Measurements from ENCODE around the gene MIA3. TPM values are rescaled to one million over a fixed set of nuclear protein-coding genes. Genes with fewer than 3 reads are reported as not detected.
A peak's percentile ranks its signal among the peaks of the same experiment; 100 is the strongest.

The MIA3 gene
- total RNA-seq, 3 donors from 2014 or later: 33.4 to 39.1 (median 35.4) TPM

DNA sequence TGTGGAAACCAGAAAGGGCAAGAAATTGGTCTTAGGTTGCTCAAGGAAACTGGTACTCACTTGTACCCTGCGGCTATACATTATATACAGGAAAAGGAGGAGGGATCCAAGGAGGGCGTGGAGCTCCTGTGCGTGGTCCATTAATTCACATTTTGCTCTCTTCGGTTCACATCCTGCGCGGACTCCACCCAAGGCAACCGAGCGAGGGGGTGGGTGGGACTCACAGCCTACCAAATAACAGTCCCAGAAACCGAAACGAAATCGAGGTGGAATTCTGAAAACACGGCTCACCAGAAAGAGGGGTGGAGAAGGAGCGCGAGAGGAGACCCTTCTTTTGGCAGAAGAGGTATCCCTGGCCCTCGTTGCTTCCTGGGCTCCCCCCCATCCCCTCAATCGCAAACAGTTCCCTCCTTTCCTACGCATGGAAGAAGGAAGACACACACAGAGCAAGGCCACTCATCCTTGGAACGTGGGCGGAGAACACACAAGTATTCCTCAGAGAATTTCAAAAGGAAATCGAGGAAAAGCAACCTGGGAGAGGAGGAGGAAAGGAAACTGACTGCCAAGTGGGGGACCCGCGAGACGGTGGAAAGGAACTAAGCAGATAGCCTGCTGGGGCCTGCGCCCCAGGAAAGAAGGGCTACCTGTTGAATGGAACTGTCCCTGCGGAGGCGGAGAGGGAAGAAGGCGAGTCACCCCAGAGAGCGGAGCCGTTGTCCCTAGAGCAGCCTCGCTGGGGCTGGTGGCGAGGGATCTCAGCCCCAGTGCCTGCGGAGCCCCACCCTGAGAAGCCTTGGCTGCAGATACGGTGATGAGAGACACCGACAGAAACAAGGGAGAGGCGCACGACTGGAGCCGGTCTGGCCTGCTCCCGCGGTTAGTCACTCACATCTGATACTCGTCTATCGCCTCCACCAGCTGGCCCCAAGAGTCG lies 93.7 kb downstream of the MIA3 start:
- peak; percentile 55 for DNase-seq
- peaks cover 52% of the 10 kb centered on the region for H3K4me1 Mint-ChIP-seq (ENCODE audit: low read depth)
- peaks cover 8% of the 10 kb centered on the region for H3K36me3 Mint-ChIP-seq (ENCODE audit: insufficient read depth)
- H3K4me3 Mint-ChIP-seq: peak overlapping the region; percentile 100
- no peaks in the 10 kb centered on the region for H3K9me3 Mint-ChIP-seq
- peak; percentile 41 to 48 for ATAC-seq
- no peaks in the 10 kb centered on the region for H3K27me3 Mint-ChIP-seq (ENCODE audit: low read depth)

DNA sequence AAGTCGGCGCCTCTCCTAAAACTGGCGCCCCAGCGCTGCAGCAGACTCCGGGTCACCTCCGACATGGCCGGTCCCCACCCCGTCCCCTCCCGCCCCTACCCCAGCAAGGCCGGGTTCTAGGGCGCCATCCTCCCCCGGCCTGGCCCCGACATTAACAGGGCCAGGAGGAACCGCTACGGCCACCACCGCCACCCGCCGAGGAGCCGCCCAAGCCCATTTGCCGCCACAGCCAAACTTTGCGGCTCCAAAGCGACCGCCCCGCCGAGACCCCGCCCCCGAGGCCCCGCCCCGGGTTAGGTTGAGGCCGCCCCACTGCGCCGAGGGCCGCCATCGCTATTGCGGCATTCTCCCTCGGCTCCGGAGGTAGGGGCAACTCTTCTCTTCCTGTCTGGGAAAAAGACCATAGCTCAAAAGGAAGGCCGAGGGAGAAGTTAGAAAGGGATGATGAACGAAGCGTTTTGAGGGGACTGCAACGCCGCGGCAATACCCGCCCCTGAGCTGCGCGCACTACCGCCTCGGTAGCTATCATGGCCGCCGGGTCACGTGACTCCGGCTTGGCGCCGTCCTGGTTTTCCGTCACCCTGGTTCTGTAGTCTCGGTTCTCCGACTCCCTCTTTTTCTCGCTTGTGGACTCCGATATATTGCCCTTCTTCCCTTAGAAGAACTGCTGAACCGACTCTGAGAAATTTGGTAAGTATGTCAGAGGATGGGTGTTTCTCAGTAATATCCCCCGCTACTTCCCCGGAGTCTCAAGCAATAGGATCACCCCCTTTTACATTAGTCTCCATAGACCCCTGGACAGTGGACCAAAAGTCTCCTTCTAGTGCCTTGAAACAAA lies 94.6 kb downstream of the MIA3 start, which contains the start of the genes AIDA and BROX:
Gene AIDA, minus strand, starts transcription at position 239 of the 838 bp plus-strand sequence. Its CDS starts 174 bp downstream, at position 65.
Gene BROX, plus strand, starts transcription at position 312 of the 838 bp plus-strand sequence. CDS start 3,136 bp downstream, outside the sequence.
- Mint-ChIP-seq H3K27me3 (ENCODE audit: low read depth) (no peaks in the 10 kb centered on the region), H3K4me1 (ENCODE audit: low read depth) (peaks cover 51% of the 10 kb centered on the region), H3K9me3 (no peaks in the 10 kb centered on the region), H3K4me3 (peak within 1 kb of the TSS; percentile 100), H3K36me3 (ENCODE audit: insufficient read depth) (peaks cover 9% of the 10 kb centered on the region)
- peak; percentile 85 to 89 for ATAC-seq
- DNase-seq: peak; percentile 95

DNA sequence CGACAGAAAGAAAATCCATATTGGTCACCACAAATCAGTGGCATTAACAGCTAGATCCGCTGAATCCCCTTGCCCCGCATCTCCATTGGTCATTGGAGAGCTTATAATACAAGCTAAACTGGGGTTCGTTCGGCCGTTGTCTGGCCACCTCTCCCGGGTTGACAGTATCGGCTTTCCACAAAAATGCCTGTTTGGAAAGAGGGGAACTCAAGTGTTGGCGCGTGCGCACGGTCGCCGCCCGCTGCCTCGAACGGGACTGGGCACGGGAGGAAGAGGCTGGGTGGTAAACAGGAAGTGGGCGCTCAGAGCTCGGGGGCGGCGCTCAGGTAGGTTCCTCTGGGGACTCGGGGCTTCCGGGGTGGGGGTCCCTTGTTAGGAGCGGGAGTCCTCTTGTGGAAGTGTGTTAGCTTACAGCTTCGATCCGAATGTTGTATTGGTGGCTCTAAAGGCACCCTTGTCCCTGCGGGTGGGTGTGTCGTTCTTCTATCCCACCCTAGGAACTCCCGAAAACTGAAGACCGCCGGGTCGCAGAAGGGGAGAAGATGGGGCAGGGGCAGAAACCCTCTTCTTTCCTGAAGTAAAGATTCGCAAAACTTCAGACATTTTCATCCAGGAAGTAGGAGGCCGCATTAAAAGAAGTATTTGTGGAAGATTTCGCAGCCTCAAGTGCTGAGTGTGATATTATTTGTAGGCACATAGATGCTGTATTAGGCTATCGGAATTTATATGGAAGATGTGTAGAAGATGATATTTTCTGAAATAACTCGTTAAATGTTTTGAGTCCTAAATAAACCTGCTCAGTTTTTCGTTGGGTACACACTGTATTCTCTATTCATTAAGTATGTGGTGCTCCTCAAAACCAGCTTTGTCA lies 95.4 kb downstream of the MIA3 start:
- H3K4me1 Mint-ChIP-seq (ENCODE audit: low read depth): peaks cover 51% of the 10 kb centered on the region
- ATAC-seq: peak; percentile 65 to 69
- DNase-seq: peak; percentile 85
- no peaks in the 10 kb centered on the region for H3K27me3 Mint-ChIP-seq (ENCODE audit: low read depth)
- peak overlapping the region; percentile 100 for H3K4me3 Mint-ChIP-seq
- H3K36me3 Mint-ChIP-seq (ENCODE audit: insufficient read depth): peaks cover 14% of the 10 kb centered on the region
- H3K9me3 Mint-ChIP-seq: no peaks in the 10 kb centered on the region

DNA sequence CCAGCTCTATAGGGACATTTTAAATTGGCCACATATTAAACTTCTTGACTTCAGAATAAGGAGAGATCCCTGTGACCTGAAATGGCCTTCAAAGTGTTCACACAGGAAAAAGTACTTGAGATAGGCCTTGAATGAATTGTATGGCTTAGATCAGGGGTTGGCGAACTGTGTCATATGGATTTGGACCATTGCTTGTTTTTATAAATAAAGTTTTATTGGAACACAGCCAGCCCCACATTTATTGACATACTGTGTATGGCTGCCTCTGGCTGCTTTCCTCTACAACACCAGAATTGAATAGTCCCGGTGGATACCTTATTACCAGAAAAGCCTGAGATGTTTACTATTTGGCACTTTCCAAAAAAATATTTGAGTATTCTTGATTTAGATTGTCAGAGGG lies 98.5 kb downstream of the MIA3 start:
- Mint-ChIP-seq H3K27me3 (ENCODE audit: low read depth) (no peaks in the 10 kb centered on the region), H3K36me3 (ENCODE audit: insufficient read depth) (peaks cover 22% of the 10 kb centered on the region), H3K4me1 (ENCODE audit: low read depth) (peaks cover 32% of the 10 kb centered on the region), H3K9me3 (no peaks in the 10 kb centered on the region), H3K4me3 (no peak overlapping the region)
- ATAC-seq (no peak), DNase-seq (no peak)

Other genes with a start within 250 kb of the MIA3 start
- 1 to 10 TPM; 1.6 to 1.7 (median 1.7) TPM for gene HHIPL2, start 70.0 kb upstream of the MIA3 start, total RNA-seq
- 10 to 100 TPM; 24.8 to 34.3 (median 30.8) TPM for gene TAF1A, start 28.2 kb upstream of the MIA3 start, total RNA-seq
- gene AIDA, start 94.4 kb downstream of the MIA3 start, total RNA-seq: 10 to 100 TPM; 28.8 to 34.4 (median 30.1) TPM
- gene BROX, start 94.5 kb downstream of the MIA3 start, total RNA-seq: 10 to 100 TPM; 30.2 to 32.7 (median 30.4) TPM
- gene FAM177B, start 119.1 kb downstream of the MIA3 start, total RNA-seq: not detected
- gene DISP1, start 196.9 kb downstream of the MIA3 start, total RNA-seq: 1 to 10 TPM; 1.0 to 1.9 (median 1.1) TPM